Loucy (cell line): ENCODE results near the gene WWOX.

Source experiments
- H2AFZ ChIP-seq: fragments of 200-600 bp; sonication (generic); 2 replicates; pipeline ENCODE4 v1.6.0; 2016; ENCODE audit warnings: antibody characterized with exemption, mild to moderate bottlenecking, low read length, moderate library complexity
- H3F3A ChIP-seq: fragments of 200-600 bp; 2 replicates; pipeline ENCODE4 v1.6.0; 2016; ENCODE audit warnings: antibody characterized with exemption, low read depth, mild to moderate bottlenecking
- H3K27me3 ChIP-seq: fragments of 200-600 bp; sonication (generic); 2 replicates; pipeline ENCODE4 v1.6.1; 2014; ENCODE audit warnings: low read length, mild to moderate bottlenecking; ENCODE audit not compliant: insufficient read depth, poor library complexity, severe bottlenecking
- H3K36me3 ChIP-seq: fragments of 200-600 bp; sonication (generic); 2 replicates; pipeline ENCODE4 v1.6.1; 2016; ENCODE audit warnings: low read length; ENCODE audit not compliant: insufficient read depth
- H3K4me1 ChIP-seq: fragments of 200-600 bp; sonication (generic); 2 replicates; pipeline ENCODE4 v1.5.1; 2014; ENCODE audit warnings: low read length, mild to moderate bottlenecking; ENCODE audit not compliant: insufficient read depth, poor library complexity, severe bottlenecking
- H3K4me2 ChIP-seq: fragments of 200-600 bp; sonication (generic); 2 replicates; pipeline ENCODE4 v1.6.0; 2014; ENCODE audit warnings: antibody characterized with exemption, low read length, low read depth, mild to moderate bottlenecking; ENCODE audit not compliant: poor library complexity, severe bottlenecking
- H3K4me3 ChIP-seq: fragments of 200-600 bp; sonication (generic); 2 replicates; pipeline ENCODE4 v1.5.1; 2014; ENCODE audit warnings: low read length, mild to moderate bottlenecking, mixed read lengths; ENCODE audit not compliant: poor library complexity, severe bottlenecking
- H3K79me2 ChIP-seq: fragments of 200-600 bp; sonication (generic); 2 replicates; pipeline ENCODE4 v1.6.1; 2014; ENCODE audit warnings: low read length; ENCODE audit not compliant: insufficient read depth
- H3K9ac ChIP-seq: fragments of 200-600 bp; sonication (generic); 2 replicates; pipeline ENCODE4 v1.6.0; 2014; ENCODE audit warnings: mild to moderate bottlenecking, low read depth, low read length, moderate library complexity; ENCODE audit not compliant: poor library complexity, severe bottlenecking
- H3K9me2 ChIP-seq: fragments of 200-600 bp; sonication (generic); replicated peaks from 2 replicates; pipeline ENCODE4 v1.6.1; 2016; ENCODE audit warnings: low read depth, low read length, mixed read lengths
- H3K9me3 ChIP-seq: fragments of 200-600 bp; sonication (generic); 2 replicates; pipeline ENCODE4 v1.6.1; 2014; ENCODE audit warnings: mild to moderate bottlenecking, antibody characterized with exemption, low read length, low read depth; ENCODE audit not compliant: insufficient read depth
- H4K20me1 ChIP-seq: fragments of 200-600 bp; sonication (generic); 2 replicates; pipeline ENCODE4 v1.6.0; 2014; ENCODE audit warnings: antibody characterized with exemption, low read length, mild to moderate bottlenecking; ENCODE audit not compliant: insufficient read depth, poor library complexity, severe bottlenecking
- CTCF ChIP-seq: fragments of 200-600 bp; sonication (generic); conservative IDR thresholded peaks from 2 replicates; pipeline ENCODE4 v1.5.1; 2014; ENCODE audit warnings: mild to moderate bottlenecking, antibody characterized with exemption, low read length
- EZH2phosphoT487 ChIP-seq: fragments of 200-600 bp; IDR thresholded peaks from 2 replicates; pipeline ENCODE4 v1.6.1; 2018; ENCODE audit warnings: antibody characterized with exemption, mild to moderate bottlenecking, moderate library complexity, borderline replicate concordance

Gene WWOX

GRCh38 chr16:79011282-79011681 is 911.8 kb downstream of the WWOX start:
- Histone ChIP-seq H3K9me3 (no peaks in the 10 kb centered on the region), H4K20me1 (no peaks in the 10 kb centered on the region), H3K4me1 (peaks cover 24% of the 10 kb centered on the region), H2AFZ (no peak overlapping the region), H3K9me2 (no peaks in the 10 kb centered on the region), H3K79me2 (no peaks in the 10 kb centered on the region), H3K4me2 (no peak overlapping the region), H3K9ac (no peak overlapping the region), H3K36me3 (no peaks in the 10 kb centered on the region), H3K27me3 (no peaks in the 10 kb centered on the region), H3F3A (peaks cover 4% of the 10 kb centered on the region; the same call in 1 of the 2 replicates), H3K4me3 (no peak overlapping the region)
- no peak for TF ChIP-seq EZH2phosphoT487
- no peak for TF ChIP-seq CTCF

- TF ChIP-seq CTCF: peak; percentile 54
- TF ChIP-seq EZH2phosphoT487: no peak
- H3K27me3 ChIP-seq: no peaks in the 10 kb centered on the region
- peak overlapping the region; percentile 18 for H3K4me3 ChIP-seq
- peaks cover 4% of the 10 kb centered on the region; the same call in 1 of the 2 replicates for H3F3A ChIP-seq
- no peaks in the 10 kb centered on the region for H3K9me3 ChIP-seq
- H3K79me2 ChIP-seq: no peaks in the 10 kb centered on the region
- no peaks in the 10 kb centered on the region for H4K20me1 ChIP-seq
- no peaks in the 10 kb centered on the region for H3K36me3 ChIP-seq
- H3K4me2 ChIP-seq: peak overlapping the region; percentile 70
- peaks cover 24% of the 10 kb centered on the region for H3K4me1 ChIP-seq
- peak overlapping the region; percentile 82 for H2AFZ ChIP-seq
- H3K9ac ChIP-seq: peak overlapping the region; percentile 61
- H3K9me2 ChIP-seq: no peaks in the 10 kb centered on the region
Measured at GRCh38 chr16:79012671-79013434, 913.4 kb downstream of the WWOX start.

GRCh38 chr16:79013930-79014660 is 914.6 kb downstream of the WWOX start:
- Histone ChIP-seq H3K9me3 (no peaks in the 10 kb centered on the region), H3K27me3 (no peaks in the 10 kb centered on the region), H4K20me1 (no peaks in the 10 kb centered on the region), H3K4me3 (no peak overlapping the region), H3K79me2 (no peaks in the 10 kb centered on the region), H3K4me1 (peaks cover 24% of the 10 kb centered on the region), H3K9me2 (no peaks in the 10 kb centered on the region), H3K9ac (peak overlapping the region; percentile 59), H2AFZ (0 out of 2 replicates have a peak overlapping the region, but pooled peaks have one; percentile 82), H3K4me2 (peak overlapping the region; percentile 70), H3K36me3 (no peaks in the 10 kb centered on the region), H3F3A (peaks cover 4% of the 10 kb centered on the region; the same call in 1 of the 2 replicates)
- TF ChIP-seq CTCF: no peak
- no peak for TF ChIP-seq EZH2phosphoT487
